ENCODE measurements around the gene RGS6. TPM values are rescaled to one million over a fixed set of nuclear protein-coding genes. Genes with fewer than 3 reads are reported as not detected.

RGS6 gene
- total RNA-seq, 1 donor from 2014 or later, result not detected

DNA sequence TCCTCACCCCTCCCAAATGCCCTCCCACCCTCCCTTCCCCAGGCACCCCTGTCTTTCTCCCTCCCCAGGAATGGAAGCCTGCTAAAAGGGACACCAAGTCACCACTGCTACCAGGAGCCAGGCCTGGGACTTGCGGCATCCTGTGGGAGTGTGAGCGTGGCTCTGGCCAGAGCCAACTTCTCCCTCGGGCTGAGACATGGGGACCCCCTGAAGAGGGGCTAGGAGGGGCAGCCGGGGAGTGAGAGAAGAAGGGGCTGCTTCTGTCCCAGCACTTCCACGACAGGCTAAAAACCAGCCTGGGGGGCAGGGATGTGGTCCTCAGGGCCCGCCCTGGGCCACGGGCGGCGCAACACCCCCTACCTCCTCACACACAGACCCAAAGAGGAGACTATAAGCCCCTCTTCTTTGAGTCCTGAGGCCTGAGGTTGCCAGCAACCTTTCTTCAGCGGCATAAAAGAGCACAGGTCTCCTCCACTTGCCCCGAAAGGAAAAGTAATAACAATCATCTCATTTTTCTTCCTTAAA, 682.7 kb downstream of the RGS6 start:
- DNase-seq (ENCODE audit: extremely low read depth, low read depth, low spot score), result no peak

GRCh38 chr14:72615451-72616121, 683.4 kb downstream of the RGS6 start:
- no peak for DNase-seq (ENCODE audit: extremely low read depth, low read depth, low spot score)
